ENCODE data around the gene SPATA2L. TPM values are rescaled to one million over a fixed set of nuclear protein-coding genes. Genes with fewer than 3 reads are reported as not detected.

SPATA2L gene
- total RNA-seq = 1 to 10 TPM; 4.5 to 7.1 TPM
- long read RNA-seq, transcript SPATA2L-201 (3 exons, 2,335 nt) = major isoform, 9 of 14 reads
- long read RNA-seq, partial matches to known transcripts = 0 of 14 reads
- long read RNA-seq, other reads (novel, unspliced or antisense) = 3 of 14 reads

GRCh38 chr16:89701425-89702406 is at the start of gene SPATA2L:
Gene SPATA2L (minus strand): TSS chr16:89701705. CDS start chr16:89701232, 473 bp downstream.
- DNase-seq (peak; percentile 89), ATAC-seq (peak; percentile 82 to 85)
- intact Hi-C loops (cut with DNase I) = loop anchor here (5.0 to 10.0 kb wide), 2 partner anchors 93 to 161 kb away; no protein-coding TSS in a partner anchor

DNA sequence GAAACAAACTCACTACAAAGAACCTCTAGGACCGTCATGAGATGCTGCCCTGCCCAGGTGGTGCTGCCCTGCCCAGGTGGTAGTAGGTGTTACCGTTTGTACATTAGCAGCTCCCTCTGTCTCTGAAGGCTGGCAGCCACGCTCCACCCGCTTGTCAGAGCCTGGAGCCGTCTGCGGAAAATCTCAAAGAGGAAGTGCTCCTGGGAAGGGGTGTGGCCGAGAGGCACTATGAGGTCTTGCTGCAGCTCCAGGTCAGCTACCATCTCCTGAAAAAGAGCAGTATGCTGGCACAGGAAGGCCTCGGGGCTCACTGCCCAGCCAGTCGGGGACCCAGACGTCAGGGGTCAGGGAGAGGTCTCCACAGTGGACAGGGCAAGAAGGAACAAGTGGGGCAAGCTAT is 48.1 kb upstream of the SPATA2L start:
- intact Hi-C loops (cut with DNase I) = loop anchor here in 1 of 2 donors (5.0 kb wide), 1 partner anchor 113 kb away; no protein-coding TSS in a partner anchor
- DNase-seq (peak; percentile 52), ATAC-seq (peak in 1 of 2 donors; percentile 63)

DNA sequence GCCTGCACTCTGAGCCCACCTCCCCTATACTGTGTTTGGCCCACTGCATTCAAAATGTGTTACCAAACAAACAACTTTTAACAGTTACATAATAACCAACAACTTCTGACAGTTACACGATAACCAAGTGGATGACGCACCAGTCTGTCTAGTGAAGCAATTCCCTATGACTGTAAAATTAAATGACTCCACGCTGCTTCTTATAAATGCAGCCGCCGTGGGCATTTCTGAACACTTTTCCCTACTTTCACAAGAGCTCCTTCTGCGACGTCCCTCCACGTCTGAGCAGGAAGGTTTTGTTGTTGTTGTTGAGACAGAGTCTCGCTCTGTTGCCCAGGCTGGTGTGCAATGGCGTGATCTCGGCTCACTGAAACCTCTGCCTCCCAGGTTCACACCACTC is 47.4 kb upstream of the SPATA2L start:
- no peak for ATAC-seq
- intact Hi-C loops (cut with DNase I) = no loop called here
- DNase-seq = no peak

- no peak for ATAC-seq
- no peak for DNase-seq
- intact Hi-C loops (cut with DNase I) = no loop called here
These were observed 46.6 kb upstream of the SPATA2L start for GRCh38 chr16:89748076-89748475.

DNA sequence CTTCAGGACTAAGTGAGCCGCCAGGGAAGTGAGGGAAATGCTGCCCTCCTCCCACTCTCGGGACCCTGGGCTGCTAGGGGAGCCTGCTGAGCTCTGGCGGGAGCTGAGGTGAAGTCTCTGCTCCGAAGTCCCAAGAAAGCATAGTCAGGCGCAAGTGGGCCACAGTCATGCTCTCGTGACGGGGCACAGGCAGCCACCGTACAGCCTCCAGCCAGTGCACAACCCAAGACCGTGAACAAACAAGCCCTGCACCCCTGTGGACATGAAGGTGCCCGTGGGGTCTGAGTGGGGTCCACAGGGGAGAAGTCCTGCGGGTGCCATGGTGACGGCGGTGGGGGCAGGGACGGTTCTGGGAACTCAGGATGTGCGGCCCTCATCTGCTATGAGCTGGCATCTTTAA is 44.5 kb upstream of the SPATA2L start:
- no peak for DNase-seq
- no peak for ATAC-seq
- intact Hi-C loops (cut with DNase I) = no loop called here

DNA sequence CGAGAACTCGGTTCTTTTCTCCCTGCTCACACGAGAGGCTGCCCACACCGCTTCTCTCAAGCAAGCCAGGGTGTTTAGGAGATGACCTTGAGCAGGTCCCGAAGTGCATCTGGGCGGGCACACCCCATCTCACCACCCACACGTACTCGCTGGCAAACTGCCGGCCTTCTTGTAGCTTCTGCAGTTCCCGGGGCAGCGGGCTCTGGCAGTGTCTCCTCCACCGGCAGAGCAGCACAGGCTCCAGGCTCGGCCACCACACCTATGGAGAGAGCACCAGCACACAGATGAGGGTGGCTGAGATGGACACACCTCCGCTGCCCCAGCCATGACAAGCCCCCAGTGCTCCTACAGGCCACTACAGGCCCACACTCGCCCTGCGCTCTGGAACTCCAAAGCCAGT is 43.3 kb upstream of the SPATA2L start:
- peak in 1 of 2 donors; percentile 36 for ATAC-seq
- intact Hi-C loops (cut with DNase I) = no loop called here
- peak; percentile 56 for DNase-seq

DNA sequence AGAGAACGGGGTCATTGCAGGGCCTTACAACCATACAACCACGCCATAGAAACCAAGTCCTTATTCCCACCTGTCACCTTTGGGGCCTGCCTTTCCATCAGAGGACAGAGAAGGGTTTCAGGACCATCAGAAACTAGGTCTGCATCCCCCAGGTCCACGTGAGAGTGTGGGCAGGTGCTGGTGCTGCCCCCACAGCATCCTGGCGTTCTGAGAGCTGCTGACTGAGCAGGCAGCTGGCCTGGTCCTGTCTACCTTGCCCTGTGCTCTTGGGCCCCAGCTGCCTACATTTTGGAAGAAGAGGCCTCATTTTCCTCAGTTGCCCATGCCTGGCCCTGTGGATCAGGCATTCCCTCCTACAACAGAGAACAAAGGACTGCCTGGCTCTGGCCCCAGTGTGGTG is 41.4 kb upstream of the SPATA2L start:
- ATAC-seq (no peak), DNase-seq (no peak)
- intact Hi-C loops (cut with DNase I) = no loop called here

GRCh38 chr16:89741342-89742014 is 40.0 kb upstream of the SPATA2L start:
- DNase-seq = no peak
- ATAC-seq = peak in 1 of 2 donors; percentile 8
- intact Hi-C loops (cut with DNase I) = no loop called here

DNA sequence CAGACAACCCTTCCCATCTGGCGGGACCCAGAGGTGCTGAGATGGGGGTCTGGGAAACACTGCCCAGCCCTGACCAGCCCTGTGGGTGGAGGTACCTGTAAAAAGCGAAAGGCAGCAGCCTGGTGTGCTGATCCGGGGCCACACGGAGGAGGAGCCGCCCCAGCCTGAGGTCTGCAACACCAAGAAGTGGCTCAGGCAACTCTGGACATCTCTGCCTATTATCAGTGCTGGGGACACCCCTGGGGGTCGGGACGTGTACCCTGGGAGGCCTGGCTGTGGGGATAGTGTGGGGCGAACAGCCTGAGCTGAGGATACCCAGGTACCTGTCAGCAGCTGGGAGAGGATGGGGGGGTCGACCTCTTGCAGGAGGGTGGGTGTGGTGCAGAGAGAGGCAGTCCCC is 37.9 kb upstream of the SPATA2L start:
- intact Hi-C loops (cut with DNase I) = no loop called here
- ATAC-seq (peak in 1 of 2 donors; percentile 3), DNase-seq (no peak)

- no peak for ATAC-seq
- intact Hi-C loops (cut with DNase I) = no loop called here
- DNase-seq = no peak
These were observed 37.2 kb upstream of the SPATA2L start for GRCh38 chr16:89738538-89739317.

DNA sequence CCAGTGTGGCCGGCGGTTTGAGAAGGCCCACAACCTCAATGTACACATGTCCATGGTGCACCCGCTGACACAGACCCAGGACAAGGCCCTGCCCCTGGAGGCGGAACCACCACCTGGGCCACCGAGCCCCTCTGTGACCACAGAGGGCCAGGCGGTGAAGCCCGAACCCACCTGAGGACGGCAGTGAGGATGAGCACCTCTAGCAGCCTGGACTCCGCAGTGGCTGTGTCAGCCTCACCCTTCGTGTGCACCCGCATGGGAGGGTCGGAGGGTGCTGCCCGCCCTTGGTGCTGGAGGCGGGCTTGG is 36.5 kb upstream of the SPATA2L start:
- intact Hi-C loops (cut with DNase I) = no loop called here
- ATAC-seq (no peak), DNase-seq (no peak)

GRCh38 chr16:89737341-89738071 is 36.0 kb upstream of the SPATA2L start:
- ATAC-seq (no peak), DNase-seq (no peak)
- intact Hi-C loops (cut with DNase I) = no loop called here

DNA sequence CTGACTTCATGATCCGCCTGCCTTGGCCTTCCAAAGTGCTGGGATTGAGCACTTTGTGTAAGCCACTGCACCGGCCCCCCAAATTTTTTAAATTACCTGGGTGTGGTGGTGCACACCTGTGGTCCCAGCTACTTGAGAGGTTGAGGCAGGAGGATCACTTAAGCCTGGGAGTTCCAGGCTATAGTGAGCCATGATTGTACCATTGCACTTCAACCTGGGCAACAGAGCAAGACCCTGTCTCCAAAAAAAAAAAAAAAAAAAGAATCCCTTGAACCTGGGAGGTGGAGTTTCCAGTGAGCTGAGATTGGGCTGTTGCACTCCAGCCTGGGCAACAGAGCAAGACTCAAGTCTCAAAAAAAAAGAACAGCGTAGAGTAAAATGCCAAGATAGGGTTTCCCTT is 35.0 kb upstream of the SPATA2L start:
- ATAC-seq = no peak
- intact Hi-C loops (cut with DNase I) = no loop called here
- DNase-seq = no peak

GRCh38 chr16:89733792-89734191 is 32.3 kb upstream of the SPATA2L start:
- intact Hi-C loops (cut with DNase I) = no loop called here
- no peak for ATAC-seq
- no peak for DNase-seq

DNA sequence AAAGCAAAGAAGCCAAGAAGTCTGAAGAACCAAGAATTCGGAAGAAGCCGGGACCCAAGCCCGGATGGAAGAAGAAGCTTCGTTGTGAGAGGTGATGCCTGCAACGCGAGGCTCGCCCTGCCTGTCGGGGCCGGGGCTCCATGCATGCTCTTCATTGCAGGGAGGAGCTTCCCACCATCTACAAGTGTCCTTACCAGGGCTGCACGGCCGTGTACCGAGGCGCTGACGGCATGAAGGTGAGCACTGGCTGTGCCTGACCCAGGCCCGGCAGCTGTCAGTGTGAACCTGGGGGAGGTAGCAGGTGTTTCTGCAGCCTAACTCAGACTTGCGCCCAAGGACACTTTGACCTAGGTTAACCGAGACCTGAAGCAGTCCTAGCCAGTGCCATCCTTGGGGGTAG is 31.8 kb upstream of the SPATA2L start:
- intact Hi-C loops (cut with DNase I) = no loop called here

DNA sequence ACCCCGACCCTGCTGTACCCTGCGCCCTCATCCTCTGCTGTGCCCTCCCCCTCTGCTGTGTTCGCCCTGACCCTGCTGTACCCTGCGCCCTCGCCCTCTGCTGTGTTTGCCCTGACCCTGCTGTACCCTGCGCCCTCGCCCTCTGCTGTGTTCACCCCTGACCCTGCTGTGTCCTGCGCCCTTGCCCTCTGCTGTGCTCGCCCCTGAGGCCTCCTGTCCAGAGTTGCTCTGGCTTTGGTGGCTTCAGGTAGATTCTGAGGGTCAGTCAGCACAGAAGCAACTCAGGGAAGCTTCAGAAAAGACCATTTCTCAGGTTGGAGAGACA is 31.4 kb upstream of the SPATA2L start:
- intact Hi-C loops (cut with DNase I) = no loop called here
- no peak for ATAC-seq
- no peak for DNase-seq

More for the DNA sequence above, 31.8 kb upstream of the SPATA2L start:
- DNase-seq (no peak), ATAC-seq (no peak)

GRCh38 chr16:89732142-89732917 is 30.8 kb upstream of the SPATA2L start:
- ATAC-seq = no peak
- intact Hi-C loops (cut with DNase I) = no loop called here
- no peak for DNase-seq

GRCh38 chr16:89730610-89731234 is 29.2 kb upstream of the SPATA2L start:
- intact Hi-C loops (cut with DNase I) = no loop called here
- no peak for ATAC-seq
- no peak for DNase-seq

All from left cardiac atrium (tissue), 4 donors.